Heart right ventricle (tissue), 16 donors: ENCODE data around the gene HARBI1. TPM values are rescaled to one million over a fixed set of nuclear protein-coding genes. Genes with fewer than 3 reads are reported as not detected.
A peak's percentile ranks its signal among the peaks of the same experiment; 100 is the strongest.

ENCODE experiments used
- ATAC-seq, 8 donors: fragments of 200-7000 bp; cut with Tn5 transposase; one replicate each; pipeline ENCODE4 v1.9.1; 2020; ENCODE audit warnings: mild to moderate bottlenecking in 8 of 8, moderate library complexity in 8 of 8, moderate number of reproducible peaks in 1 of 8
- DNase-seq, 2 donors: peaks; one replicate each; pipeline ENCODE4 v3.0.0-alpha.2; 2020
- H3K27ac ChIP-seq, 10 donors: fragments of 200-600 bp; sonication (generic) in 2 of 10; one replicate each; pipeline versions ENCODE4 v1.5.0 to v1.8.0; 2020 to 2022; ENCODE audit warnings: mild to moderate bottlenecking in 3 of 10
- H3K27me3 ChIP-seq, 7 donors: fragments of 200-600 bp; one replicate each; pipeline ENCODE4 v1.8.0; 2021 to 2022; ENCODE audit warnings: mild to moderate bottlenecking in 2 of 7
- H3K36me3 ChIP-seq, 9 donors: fragments of 200-600 bp; sonication (generic) in 1 of 9; one replicate each; pipeline versions ENCODE4 v1.5.0 to v1.8.0; 2020 to 2022; ENCODE audit warnings: mild to moderate bottlenecking in 2 of 9
- H3K4me1 ChIP-seq, 9 donors: fragments of 200-600 bp; sonication (generic) in 1 of 9; one replicate each; pipeline versions ENCODE4 v1.5.0 to v1.8.0; 2020 to 2022; ENCODE audit warnings: mild to moderate bottlenecking in 4 of 9
- H3K4me3 ChIP-seq, 10 donors: fragments of 200-600 bp; sonication (generic) in 2 of 10; one replicate each; pipeline versions ENCODE4 v1.5.0 to v1.8.0; 2020 to 2022; ENCODE audit warnings: mild to moderate bottlenecking in 7 of 10, moderate library complexity in 2 of 10
- H3K9me3 ChIP-seq, 11 donors: fragments of 200-600 bp in 10 of 11; sonication (generic) in 2 of 11; one replicate each; pipeline versions ENCODE4 v1.5.0 to v1.8.0; 2013 to 2022; ENCODE audit warnings: mild to moderate bottlenecking in 2 of 11, control low read depth in 1 of 11, moderate library complexity in 1 of 11
- CTCF ChIP-seq, 9 donors: fragments of 200-600 bp; sonication (generic) in 2 of 9; IDR thresholded peaks; one replicate each; pipeline versions ENCODE4 v1.5.0 to v1.8.0; 2021 to 2022; ENCODE audit warnings: antibody characterized with exemption in 9 of 9, mild to moderate bottlenecking in 5 of 9, moderate library complexity in 1 of 9
- WGBS, 2 donors: extraction: QIAGEN DNeasy Blood & Tissue Kit; methylation state at CpG; one replicate each; pipeline ENCODE4 v1.1.7; 2013; ENCODE audit warnings: inconsistent platforms in 1 of 2; 5-methylcytosine and 5-hydroxymethylcytosine counted together
- intact Hi-C, 10 donors: fragments of 100-400 bp; cut with DNase I; formaldehyde crosslinking; loops; one replicate each; pipeline versions ENCODE4 v1.11.1 to v1.14.2; 2022
- long read RNA-seq, 3 donors: library from polyadenylated mRNA; unstranded; transcript quantifications; one replicate each; pipeline ENCODE4 v2.0.0, GENCODE V29; 2020 to 2021
- polyA plus RNA-seq, 2 donors: library from polyadenylated mRNA; stranded (reverse); fragments of 200-250 nt; gene quantifications; one replicate each; pipeline ENCODE4 v1.2.3, GENCODE V29; 2013
- total RNA-seq, 10 donors: library from RNA; stranded (reverse); fragmentation: NEBNext Ultra II Directional in 3 of 10; extraction: Animal tissue kit (Norgen Biotek cat#: 25700) in 3 of 10; gene quantifications; one replicate each; pipeline versions ENCODE4 v1.2.1 to v1.2.4, GENCODE V29; 2021 to 2023
- donor health status: Arrhythmogenic right ventricular cardiomyopathy.
- donor health status: ischemic (EF 13 %, LVEDD 7.1; RV severe dilation, severe dysfunction).
- donor health status: healthy with polysubstance abuse.
- donor health status: DM: no; HTN: yes; CAD: no.
- donor health status: DM: no; HTN: no; CAD: no.
- donor health status: ischemic (EF 25% LVEDD 6.9; RV normal size, moderate dysfunction).
- donor health status: ischemic (EF 25% LVEDD 5.7; RV mildly dilated, moderate dysfunction).
- donor health status: healthy.
- donor health status: DM: yes; HTN: yes; CAD: no.
- donor health status: Ischemic cardiomyopathy.
- donor health status: ischemic (EF 35%, LVEDD 5.7; RV mildly dilated, moderate dysfunction).
- donor health status: nonischemic (EF 11% LVEDD 7.7; RV severe dilation, severe dysfunction).
- donor health status: DM: yes; HTN: yes; CAD: no.
- donor health status: PGD.
- donor health status: ischemic (EF 29% LVEDD 5.4; RV normal size, mild dysfunction).
- donor health status: nonischemic (EF 23%, LVEDD 6.1; RV moderate dilation, normal function).

HARBI1 gene, protein sequence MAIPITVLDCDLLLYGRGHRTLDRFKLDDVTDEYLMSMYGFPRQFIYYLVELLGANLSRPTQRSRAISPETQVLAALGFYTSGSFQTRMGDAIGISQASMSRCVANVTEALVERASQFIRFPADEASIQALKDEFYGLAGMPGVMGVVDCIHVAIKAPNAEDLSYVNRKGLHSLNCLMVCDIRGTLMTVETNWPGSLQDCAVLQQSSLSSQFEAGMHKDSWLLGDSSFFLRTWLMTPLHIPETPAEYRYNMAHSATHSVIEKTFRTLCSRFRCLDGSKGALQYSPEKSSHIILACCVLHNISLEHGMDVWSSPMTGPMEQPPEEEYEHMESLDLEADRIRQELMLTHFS
- total RNA-seq (1 to 10 TPM; 2.6 to 4.4 (median 3.2) TPM), polyA plus RNA-seq (1 to 10 TPM; 1.7 to 2.5 TPM)
- long read RNA-seq, donor 1, transcript HARBI1-201 (3 exons, 1,967 nt) = major isoform, 5 of 9 reads
- long read RNA-seq, donor 1, partial matches to known transcripts = 0 of 9 reads
- long read RNA-seq, donor 1, other reads (novel, unspliced or antisense) = 4 of 9 reads
- long read RNA-seq, donor 2, transcript HARBI1-201 (3 exons, 1,967 nt) = major isoform, 5 of 5 reads
- long read RNA-seq, donor 2, partial matches to known transcripts = 0 of 5 reads
- long read RNA-seq, donor 2, other reads (novel, unspliced or antisense) = 0 of 5 reads
- long read RNA-seq, donor 3, transcript HARBI1-201 (3 exons, 1,967 nt) = major isoform, 9 of 10 reads
- long read RNA-seq, donor 3, partial matches to known transcripts = 0 of 10 reads
- long read RNA-seq, donor 3, other reads (novel, unspliced or antisense) = 1 of 10 reads

DNA sequence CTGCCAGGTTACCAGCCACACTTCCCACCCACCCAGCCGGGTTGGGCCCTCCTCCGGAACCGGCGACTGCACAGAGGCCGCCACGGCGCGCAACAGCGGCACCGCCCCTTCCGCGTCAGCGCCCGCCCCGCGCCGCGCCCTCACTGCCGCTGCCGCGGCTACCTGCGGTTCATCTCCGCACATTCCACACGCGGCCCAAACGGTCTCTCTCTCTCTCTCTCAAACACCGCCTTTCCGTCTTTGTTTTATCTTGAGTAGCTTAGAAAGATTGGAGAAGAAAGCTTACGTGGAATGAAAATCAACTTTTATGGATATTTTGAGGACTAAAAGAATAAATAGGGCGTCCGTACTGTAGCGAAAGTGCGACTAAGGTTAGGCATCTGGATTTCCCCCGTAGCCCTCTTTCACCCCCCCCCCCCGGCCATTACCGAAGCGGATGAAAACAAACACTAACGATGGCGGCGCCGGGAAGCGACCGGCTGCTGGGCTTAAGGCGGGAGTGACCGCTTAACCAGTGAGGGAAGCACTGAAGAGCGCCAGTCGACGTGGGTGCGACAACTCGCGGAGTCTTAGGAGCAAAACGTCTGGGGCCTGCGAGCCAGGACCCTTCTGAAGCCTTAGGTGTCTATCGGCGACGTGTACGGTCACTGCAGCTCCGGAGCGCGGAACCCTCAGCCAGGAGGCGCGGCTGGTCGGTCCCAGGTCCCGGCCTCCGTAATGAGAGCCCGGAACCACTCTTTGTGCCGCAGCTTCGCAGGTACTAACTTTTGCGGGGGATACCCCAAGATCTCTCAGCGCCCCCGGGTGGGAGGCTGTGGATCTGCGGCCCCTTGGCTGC is at the start of gene HARBI1, which contains the start of gene ATG13:
TSS of gene HARBI1 (minus strand) at position 94 of the 838 bp plus-strand sequence. CDS start 990 bp downstream, outside the sequence.
TSS of gene ATG13 (plus strand) at position 420 of the 838 bp plus-strand sequence. CDS start 26,739 bp downstream, outside the sequence.
- Histone ChIP-seq H3K27me3 (no peaks in the 10 kb centered on the region), H3K27ac (peak within 1 kb of the TSS; percentile 77 to 98 (median 94)), H3K9me3 (no peaks in the 10 kb centered on the region), H3K4me1 (peaks cover 0 to 61% (median 39%) of the 10 kb centered on the region in 9 donors), H3K36me3 (peaks cover 0 to 31% (median 0%) of the 10 kb centered on the region in 9 donors), H3K4me3 (peak within 1 kb of the TSS; percentile 74 to 100 (median 98))
- ATAC-seq = peak; percentile 98 to 99 (median 99)
- peak; percentile 89 to 91 for DNase-seq
- intact Hi-C loops = loop anchor here in 4 of 10 donors (1.0 to 10.0 kb wide), 5 partner anchors 50 to 233 kb away; partner anchors contain the start of genes MDK (in 3 of the 4), ARHGAP1 (in 2 of the 4) and CHRM4 (in 1 of the 4)
- TF ChIP-seq CTCF (IDR thresholded peaks at IDR 0.05) = peak; percentile 49 to 87 (median 73)
- WGBS, 2 donors = 0% methylated on average over 71 to 72 of the region's 72 CpGs

DNA sequence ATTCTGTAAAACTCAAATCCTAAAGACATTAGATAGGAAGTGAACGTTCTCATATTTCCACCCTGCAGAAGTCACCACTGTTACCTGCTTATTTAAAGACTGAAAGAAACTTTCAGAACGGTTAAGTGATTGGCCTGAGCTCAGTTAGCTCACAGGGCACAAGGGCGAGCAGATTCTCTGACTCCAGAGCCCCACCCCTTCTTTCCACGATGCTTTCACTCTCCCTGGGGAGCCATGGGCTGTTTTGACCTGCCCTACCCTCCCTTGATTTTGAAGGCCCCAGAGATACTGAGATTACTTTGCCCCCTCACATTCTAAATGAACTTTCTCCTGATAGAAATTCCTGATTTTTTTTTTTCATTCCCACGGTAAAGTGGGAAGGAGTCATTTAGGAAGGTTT is 49.5 kb upstream of the HARBI1 start:
- ATAC-seq = peak; percentile 42 to 77 (median 68)
- H3K27ac ChIP-seq = peak overlapping the region; percentile 44 to 82 (median 70)
- WGBS, 2 donors = 31 to 42% methylated on average over 5 of the region's 5 CpGs
- TF ChIP-seq CTCF (IDR thresholded peaks at IDR 0.05) = no peak
- no peaks in the 10 kb centered on the region for H3K9me3 ChIP-seq
- peak; percentile 35 to 57 for DNase-seq
- peaks cover 0 to 100% (median 46%) of the 10 kb centered on the region in 9 donors for H3K36me3 ChIP-seq
- no peaks in the 10 kb centered on the region for H3K27me3 ChIP-seq
- intact Hi-C loops = loop anchor here in 1 of 10 donors (5.0 kb wide), 1 partner anchor 49 kb away; the partner anchor contains the start of genes ATG13 and HARBI1
- no peak overlapping the region for H3K4me3 ChIP-seq
- peaks cover 9 to 68% (median 35%) of the 10 kb centered on the region in 9 donors for H3K4me1 ChIP-seq

GRCh38 chr11:46665356-46665755 is 48.3 kb upstream of the HARBI1 start:
- Histone ChIP-seq H3K4me1 (peaks cover 9 to 68% (median 35%) of the 10 kb centered on the region in 9 donors), H3K27ac (peak overlapping the region; percentile 29 to 82 (median 66)), H3K4me3 (no peak overlapping the region), H3K36me3 (peaks cover 0 to 100% (median 46%) of the 10 kb centered on the region in 9 donors), H3K27me3 (no peaks in the 10 kb centered on the region), H3K9me3 (no peaks in the 10 kb centered on the region)
- DNase-seq (no peak), ATAC-seq (no peak)
- intact Hi-C loops = loop anchor here in 1 of 10 donors (5.0 kb wide), 1 partner anchor 48 kb away; the partner anchor contains the start of genes ATG13 and HARBI1
- 77 to 79% methylated on average over 1 of the region's 1 CpG for WGBS, 2 donors
- TF ChIP-seq CTCF (IDR thresholded peaks at IDR 0.05) = no peak
